Transverse colon (tissue), 4 donors: ENCODE results near the gene LARP1. TPM values are rescaled to one million over a fixed set of nuclear protein-coding genes. Genes with fewer than 3 reads are reported as not detected.

Experiments
- DNase-seq: peaks from one replicate; pipeline ENCODE4 v3.0.0-alpha.2; 2019
- H3K27ac ChIP-seq, 4 donors: fragments of 200-600 bp; sonication (generic); 2 replicates each; pipeline ENCODE4 v1.5.1; 2016 to 2018; ENCODE audit warnings: inconsistent platforms in 4 of 4
- H3K27me3 ChIP-seq: fragments of 200-600 bp; sonication (generic); 2 replicates; pipeline ENCODE4 v1.5.1; 2017; ENCODE audit warnings: inconsistent platforms
- H3K36me3 ChIP-seq, 4 donors: fragments of 200-600 bp; sonication (generic); 2 replicates each; pipeline ENCODE4 v1.5.1; 2017 to 2019; ENCODE audit warnings: inconsistent platforms in 4 of 4
- H3K4me1 ChIP-seq, 4 donors: fragments of 200-600 bp; sonication (generic); 2 replicates each; pipeline ENCODE4 v1.5.1; 2017 to 2020; ENCODE audit warnings: inconsistent platforms in 4 of 4
- H3K4me3 ChIP-seq, 4 donors: fragments of 200-600 bp; sonication (generic); 1 replicate in 1 of 4; 2 replicates in 3 of 4; pipeline versions ENCODE4 v1.5.1 to v1.6.1; 2017 to 2019; ENCODE audit warnings: inconsistent platforms in 4 of 4
- H3K9me3 ChIP-seq, 2 donors: fragments of 200-600 bp; sonication (generic); 2 replicates each; pipeline ENCODE4 v1.5.1; 2017 to 2019; ENCODE audit warnings: inconsistent platforms in 2 of 2
- EP300 ChIP-seq: sonication (generic); formaldehyde crosslinking; IDR thresholded peaks from one replicate; pipeline ENCODE4 v1.6.1; 2017; ENCODE audit warnings: antibody characterized with exemption, low read depth
- POLR2A ChIP-seq: fragments of 450-650 bp; IDR thresholded peaks from one replicate; pipeline ENCODE4 v1.6.1; 2016; ENCODE audit warnings: antibody characterized with exemption, mild to moderate bottlenecking, moderate library complexity
- POLR2AphosphoS5 ChIP-seq, 3 donors: sonication (generic); formaldehyde crosslinking; IDR thresholded peaks; one replicate each; pipeline ENCODE4 v1.6.1; 2016; ENCODE audit warnings: antibody characterized with exemption in 3 of 3
- WGBS, 2 donors: methylation state at CpG; one replicate each; pipeline ENCODE4 v1.1.5; 2018; ENCODE audit warnings: low coverage in 1 of 2; 5-methylcytosine and 5-hydroxymethylcytosine counted together
- in situ Hi-C, 4 donors: fragments of 200-750 bp; cut with MboI; loops; one replicate each; pipeline versions ENCODE4 v1.15.0 to v1.15.1; 2017; ENCODE audit warnings: low sequenced_read_pairs in 3 of 4, low pct_ligation_motif_present in 1 of 4, low pct_unique_long_range_greater_than_20kb in 1 of 4
- intact Hi-C: fragments of 100-400 bp; cut with DNase I; formaldehyde crosslinking; loops from one replicate; pipeline ENCODE4 v1.15.1; 2023; ENCODE audit warnings: low total_unique reads
- total RNA-seq, 4 donors: library from RNA; depleted of rRNA; stranded (reverse); fragments of >200 nt; gene quantifications; one replicate each; pipeline ENCODE4 v1.1.0, GENCODE V29; 2016
- TF ChIP-seq, protein P1 (sequence below), 5 experiments: fragments of 200-600 bp in 3 of 5; fragments of 450-650 bp in 2 of 5; sonication (generic) in 3 of 5; IDR thresholded peaks; 1 replicate in 2 of 5; 2 replicates in 3 of 5; pipeline ENCODE4 v1.5.1; 2016 to 2017; ENCODE audit warnings: antibody characterized with exemption in 5 of 5, inconsistent platforms in 3 of 5, mild to moderate bottlenecking in 2 of 5, moderate library complexity in 1 of 5

The LARP1 gene
- total RNA-seq, 4 donors from 2014 or later = 63.6 to 171 (median 105) TPM

DNA sequence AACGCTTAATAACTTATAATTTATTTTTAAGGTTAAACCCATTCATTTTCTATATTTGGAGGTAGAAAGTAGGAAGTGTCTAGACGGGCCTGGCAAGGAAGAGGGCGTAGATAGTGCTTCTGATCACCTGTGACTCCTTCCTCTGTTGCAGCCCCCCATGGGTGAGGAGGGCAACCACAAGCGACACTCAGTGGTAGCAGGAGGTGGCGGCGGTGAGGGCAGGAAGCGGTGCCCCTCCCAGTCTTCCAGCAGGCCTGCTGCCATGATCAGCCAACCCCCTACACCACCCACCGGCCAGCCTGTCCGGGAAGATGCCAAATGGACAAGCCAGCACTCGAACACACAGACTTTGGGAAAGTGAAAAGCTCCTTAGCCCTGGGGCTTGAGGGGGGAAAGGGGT lies 58.6 kb downstream of the LARP1 start:
- H3K4me3 ChIP-seq = no peak overlapping the region
- no peaks in the 10 kb centered on the region for H3K27me3 ChIP-seq
- in situ Hi-C loops = loop anchor here in 3 of 4 donors (5.0 to 25.0 kb wide), 2 partner anchors 166 to 351 kb away; no protein-coding TSS in a partner anchor
- peaks cover 0 to 3% (median 0%) of the 10 kb centered on the region in 4 donors for H3K4me1 ChIP-seq
- peaks cover 0 to 44% (median 20%) of the 10 kb centered on the region in 4 donors for H3K36me3 ChIP-seq
- H3K9me3 ChIP-seq = no peaks in the 10 kb centered on the region
- no peak overlapping the region for H3K27ac ChIP-seq
- intact Hi-C loops = loop anchor here (5.0 kb wide), 1 partner anchor 161 kb away; no protein-coding TSS in a partner anchor
- no peak for DNase-seq
- TF ChIP-seq EP300 (no peak), POLR2A (no peak), POLR2AphosphoS5 (IDR thresholded peaks at IDR 0.05) (no peak)
- TF ChIP-seq, protein P1, sequence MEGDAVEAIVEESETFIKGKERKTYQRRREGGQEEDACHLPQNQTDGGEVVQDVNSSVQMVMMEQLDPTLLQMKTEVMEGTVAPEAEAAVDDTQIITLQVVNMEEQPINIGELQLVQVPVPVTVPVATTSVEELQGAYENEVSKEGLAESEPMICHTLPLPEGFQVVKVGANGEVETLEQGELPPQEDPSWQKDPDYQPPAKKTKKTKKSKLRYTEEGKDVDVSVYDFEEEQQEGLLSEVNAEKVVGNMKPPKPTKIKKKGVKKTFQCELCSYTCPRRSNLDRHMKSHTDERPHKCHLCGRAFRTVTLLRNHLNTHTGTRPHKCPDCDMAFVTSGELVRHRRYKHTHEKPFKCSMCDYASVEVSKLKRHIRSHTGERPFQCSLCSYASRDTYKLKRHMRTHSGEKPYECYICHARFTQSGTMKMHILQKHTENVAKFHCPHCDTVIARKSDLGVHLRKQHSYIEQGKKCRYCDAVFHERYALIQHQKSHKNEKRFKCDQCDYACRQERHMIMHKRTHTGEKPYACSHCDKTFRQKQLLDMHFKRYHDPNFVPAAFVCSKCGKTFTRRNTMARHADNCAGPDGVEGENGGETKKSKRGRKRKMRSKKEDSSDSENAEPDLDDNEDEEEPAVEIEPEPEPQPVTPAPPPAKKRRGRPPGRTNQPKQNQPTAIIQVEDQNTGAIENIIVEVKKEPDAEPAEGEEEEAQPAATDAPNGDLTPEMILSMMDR (IDR thresholded peaks at IDR 0.05) = no peak
- 51 to 66% methylated on average over 5 to 10 of the region's 10 CpGs for WGBS, 2 donors

DNA sequence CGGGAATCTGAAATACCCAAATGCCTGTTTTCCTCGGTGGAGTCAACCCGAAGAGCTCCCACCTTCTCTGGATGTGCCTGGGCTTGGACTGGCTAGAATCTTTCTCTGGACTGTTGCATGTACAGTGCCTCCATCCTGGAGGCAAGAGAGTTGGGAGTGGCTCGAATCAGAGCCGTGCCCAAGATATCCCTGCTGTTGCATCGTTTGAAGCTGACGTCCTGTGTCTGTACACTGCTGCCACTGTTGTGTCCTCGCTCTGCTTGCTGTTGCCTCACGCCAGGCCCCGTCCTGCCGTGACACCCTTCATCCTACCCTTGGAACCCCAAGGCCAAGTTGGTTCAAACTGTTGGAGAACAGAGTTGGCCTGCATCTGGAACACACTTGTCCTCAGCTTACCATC lies 59.8 kb downstream of the LARP1 start:
- Histone ChIP-seq H3K27me3 (no peaks in the 10 kb centered on the region), H3K4me1 (peaks cover 0 to 3% (median 0%) of the 10 kb centered on the region in 4 donors), H3K9me3 (no peaks in the 10 kb centered on the region), H3K27ac (no peak overlapping the region), H3K4me3 (no peak overlapping the region), H3K36me3 (peaks cover 0 to 35% (median 16%) of the 10 kb centered on the region in 4 donors)
- DNase-seq = no peak
- in situ Hi-C loops (loop anchor here in 1 of 4 donors (25.0 kb wide), 1 partner anchor 353 kb away; no protein-coding TSS in a partner anchor), intact Hi-C loops (no loop called here)
- no peak for TF ChIP-seq EP300
- TF ChIP-seq, protein P1 (IDR thresholded peaks at IDR 0.05) = no peak
- no peak for TF ChIP-seq POLR2AphosphoS5 (IDR thresholded peaks at IDR 0.05)
- no peak for TF ChIP-seq POLR2A
- WGBS, 2 donors = 88 to 100% methylated on average over 2 to 11 of the region's 11 CpGs

DNA sequence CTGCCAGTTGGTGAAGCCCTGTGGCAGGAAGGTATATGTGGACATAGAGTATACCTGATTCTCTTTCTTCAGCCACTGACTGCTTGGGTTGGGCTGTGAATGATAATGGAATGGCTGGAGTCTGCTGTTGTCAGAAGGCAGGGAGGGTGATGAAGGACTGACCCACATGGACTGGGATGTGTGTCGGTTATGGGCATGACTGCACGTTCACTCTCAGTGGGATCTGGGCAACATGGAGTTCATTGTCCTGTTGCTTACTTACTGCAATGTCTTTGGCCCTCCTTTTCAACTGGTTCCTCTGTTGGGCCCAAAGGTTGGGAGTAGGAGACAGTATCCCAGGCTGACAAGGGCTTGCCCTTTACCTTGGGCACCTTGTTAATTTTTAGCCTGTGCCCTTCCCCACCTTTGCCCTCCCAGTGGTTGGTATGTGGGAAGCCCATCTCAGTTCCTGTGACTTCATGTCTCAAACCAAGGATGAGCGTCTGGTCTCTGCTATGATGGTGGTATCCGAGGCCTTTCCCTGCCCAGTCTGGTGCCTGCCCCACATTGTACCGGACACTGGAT lies 60.6 kb downstream of the LARP1 start:
- TF ChIP-seq EP300 = no peak
- TF ChIP-seq, protein P1 (IDR thresholded peaks at IDR 0.05) = no peak
- no peak for TF ChIP-seq POLR2A
- no peak for TF ChIP-seq POLR2AphosphoS5 (IDR thresholded peaks at IDR 0.05)
- H3K27me3 ChIP-seq = no peaks in the 10 kb centered on the region
- in situ Hi-C loops = loop anchor here in 1 of 4 donors (25.0 kb wide), 1 partner anchor 353 kb away; no protein-coding TSS in a partner anchor
- H3K4me1 ChIP-seq = peaks cover 0 to 3% (median 0%) of the 10 kb centered on the region in 4 donors
- no peak for DNase-seq
- no peak overlapping the region for H3K4me3 ChIP-seq
- no peaks in the 10 kb centered on the region for H3K9me3 ChIP-seq
- WGBS, 2 donors = 78 to 100% methylated on average over 1 to 5 of the region's 5 CpGs
- H3K27ac ChIP-seq = no peak overlapping the region
- intact Hi-C loops = no loop called here
- H3K36me3 ChIP-seq = peaks cover 0 to 34% (median 12%) of the 10 kb centered on the region in 4 donors

DNA sequence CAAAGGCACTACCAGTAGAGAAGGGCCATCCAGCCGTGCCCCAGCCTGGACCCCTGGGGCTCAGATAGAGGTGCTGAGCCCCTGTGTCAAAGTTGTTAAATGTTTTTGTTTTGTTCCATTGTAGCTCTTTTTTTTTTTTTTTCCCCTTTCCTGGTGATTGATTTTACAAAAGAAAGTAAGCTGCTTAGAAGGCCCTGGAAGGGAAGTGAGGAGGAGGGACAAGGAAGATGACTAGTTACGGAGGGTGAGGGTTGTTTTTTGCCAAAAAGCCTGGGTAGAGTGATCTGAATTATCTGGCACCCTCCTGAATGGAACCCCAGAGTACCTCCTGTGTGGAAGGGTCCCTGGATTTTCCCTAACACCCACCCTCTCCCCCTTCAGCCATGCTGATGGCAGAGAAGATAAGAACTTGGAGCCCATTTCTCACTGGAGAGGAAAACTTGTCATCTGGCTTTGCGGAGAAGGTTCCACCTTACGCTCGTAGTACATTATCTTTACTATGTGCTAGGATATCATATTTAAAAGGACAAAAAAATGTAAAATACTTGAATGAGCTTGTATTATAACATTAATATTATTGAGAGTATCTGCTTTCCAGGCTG lies 61.8 kb downstream of the LARP1 start:
- WGBS, 2 donors = 88 to 90% methylated on average over 5 of the region's 5 CpGs
- H3K27ac ChIP-seq = no peak overlapping the region
- in situ Hi-C loops = loop anchor here in 1 of 4 donors (25.0 kb wide), 1 partner anchor 355 kb away; no protein-coding TSS in a partner anchor
- H3K4me3 ChIP-seq = no peak overlapping the region
- peaks cover 0 to 3% (median 0%) of the 10 kb centered on the region in 4 donors for H3K4me1 ChIP-seq
- H3K9me3 ChIP-seq = no peaks in the 10 kb centered on the region
- no peak for DNase-seq
- no peaks in the 10 kb centered on the region for H3K27me3 ChIP-seq
- H3K36me3 ChIP-seq = peaks cover 0 to 32% (median 10%) of the 10 kb centered on the region in 4 donors
- TF ChIP-seq POLR2A (no peak), EP300 (no peak), POLR2AphosphoS5 (IDR thresholded peaks at IDR 0.05) (no peak)
- TF ChIP-seq, protein P1 (IDR thresholded peaks at IDR 0.05) = no peak
- intact Hi-C loops = no loop called here
